GM12872 (cell line): ENCODE measurements around the gene ABLIM3.

Experiments
- TF ChIP-seq, protein P1 (sequence below): IDR thresholded peaks from 3 replicates; pipeline ENCODE4 v1.5.1; 2011; ENCODE audit warnings: low read depth, mild to moderate bottlenecking, low read length, moderate library complexity; ENCODE audit not compliant: insufficient read depth

ABLIM3 gene

DNA sequence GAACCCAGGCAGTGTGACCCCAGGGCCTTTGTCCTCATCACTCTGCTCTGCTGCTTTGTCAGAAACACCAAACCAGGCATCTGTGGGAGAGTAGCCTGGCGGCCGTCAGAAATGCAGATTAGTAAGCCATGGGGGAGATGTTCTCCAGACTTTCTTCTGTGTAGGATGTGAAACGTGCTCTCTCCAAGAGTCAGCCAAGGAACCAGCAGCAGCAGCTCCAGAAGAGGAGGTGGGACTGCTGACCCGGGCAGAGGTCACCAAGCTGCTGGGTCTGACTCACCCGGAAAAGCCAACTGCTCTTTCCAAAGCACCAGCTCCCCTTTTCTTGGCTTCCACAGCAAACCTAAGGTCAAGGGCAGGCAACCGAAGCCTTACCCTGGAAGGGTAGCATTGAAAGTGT, 14.4 kb upstream of the ABLIM3 start:
- TF ChIP-seq, protein P1, sequence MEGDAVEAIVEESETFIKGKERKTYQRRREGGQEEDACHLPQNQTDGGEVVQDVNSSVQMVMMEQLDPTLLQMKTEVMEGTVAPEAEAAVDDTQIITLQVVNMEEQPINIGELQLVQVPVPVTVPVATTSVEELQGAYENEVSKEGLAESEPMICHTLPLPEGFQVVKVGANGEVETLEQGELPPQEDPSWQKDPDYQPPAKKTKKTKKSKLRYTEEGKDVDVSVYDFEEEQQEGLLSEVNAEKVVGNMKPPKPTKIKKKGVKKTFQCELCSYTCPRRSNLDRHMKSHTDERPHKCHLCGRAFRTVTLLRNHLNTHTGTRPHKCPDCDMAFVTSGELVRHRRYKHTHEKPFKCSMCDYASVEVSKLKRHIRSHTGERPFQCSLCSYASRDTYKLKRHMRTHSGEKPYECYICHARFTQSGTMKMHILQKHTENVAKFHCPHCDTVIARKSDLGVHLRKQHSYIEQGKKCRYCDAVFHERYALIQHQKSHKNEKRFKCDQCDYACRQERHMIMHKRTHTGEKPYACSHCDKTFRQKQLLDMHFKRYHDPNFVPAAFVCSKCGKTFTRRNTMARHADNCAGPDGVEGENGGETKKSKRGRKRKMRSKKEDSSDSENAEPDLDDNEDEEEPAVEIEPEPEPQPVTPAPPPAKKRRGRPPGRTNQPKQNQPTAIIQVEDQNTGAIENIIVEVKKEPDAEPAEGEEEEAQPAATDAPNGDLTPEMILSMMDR: no peak

GRCh38 chr5:149127394-149127955, 13.8 kb upstream of the ABLIM3 start:
- TF ChIP-seq, protein P1: no peak

- TF ChIP-seq, protein P1: peak; percentile 81
Observed at GRCh38 chr5:149128023-149128875, 13.0 kb upstream of the ABLIM3 start.

GRCh38 chr5:149129181-149129580, 12.1 kb upstream of the ABLIM3 start:
- TF ChIP-seq, protein P1: no peak

- TF ChIP-seq, protein P1: no peak
Observed at GRCh38 chr5:149130121-149130914, 11.0 kb upstream of the ABLIM3 start.

GRCh38 chr5:149132474-149132873, 8.8 kb upstream of the ABLIM3 start:
- TF ChIP-seq, protein P1: no peak
